ENCODE data around the gene WDPCP.

DNA sequence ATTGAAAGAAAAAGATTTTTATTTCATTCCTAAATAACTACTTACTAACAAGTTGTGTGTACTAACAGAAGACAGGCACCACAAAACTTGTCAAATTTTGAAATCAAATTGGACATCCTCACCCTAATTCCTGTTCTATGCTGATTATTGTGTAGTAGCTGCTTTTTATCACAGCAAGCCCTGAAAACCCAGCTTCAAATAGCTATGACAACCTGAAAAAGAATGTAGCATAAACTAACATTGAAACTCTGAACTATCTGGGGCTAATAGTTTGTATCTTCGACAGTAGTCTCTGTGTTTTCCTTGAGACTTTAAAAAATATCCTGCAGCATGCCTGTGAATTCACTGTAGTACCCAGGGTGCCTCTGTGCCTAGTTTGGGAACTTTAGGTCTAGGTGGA lies 122.6 kb downstream of the WDPCP start:
- TF ChIP-seq, protein P1, sequence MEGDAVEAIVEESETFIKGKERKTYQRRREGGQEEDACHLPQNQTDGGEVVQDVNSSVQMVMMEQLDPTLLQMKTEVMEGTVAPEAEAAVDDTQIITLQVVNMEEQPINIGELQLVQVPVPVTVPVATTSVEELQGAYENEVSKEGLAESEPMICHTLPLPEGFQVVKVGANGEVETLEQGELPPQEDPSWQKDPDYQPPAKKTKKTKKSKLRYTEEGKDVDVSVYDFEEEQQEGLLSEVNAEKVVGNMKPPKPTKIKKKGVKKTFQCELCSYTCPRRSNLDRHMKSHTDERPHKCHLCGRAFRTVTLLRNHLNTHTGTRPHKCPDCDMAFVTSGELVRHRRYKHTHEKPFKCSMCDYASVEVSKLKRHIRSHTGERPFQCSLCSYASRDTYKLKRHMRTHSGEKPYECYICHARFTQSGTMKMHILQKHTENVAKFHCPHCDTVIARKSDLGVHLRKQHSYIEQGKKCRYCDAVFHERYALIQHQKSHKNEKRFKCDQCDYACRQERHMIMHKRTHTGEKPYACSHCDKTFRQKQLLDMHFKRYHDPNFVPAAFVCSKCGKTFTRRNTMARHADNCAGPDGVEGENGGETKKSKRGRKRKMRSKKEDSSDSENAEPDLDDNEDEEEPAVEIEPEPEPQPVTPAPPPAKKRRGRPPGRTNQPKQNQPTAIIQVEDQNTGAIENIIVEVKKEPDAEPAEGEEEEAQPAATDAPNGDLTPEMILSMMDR (IDR thresholded peaks at IDR 0.05): no peak
- TF ChIP-seq POLR2A (IDR thresholded peaks at IDR 0.05; ENCODE audit: low read depth): no peak

All from esophagus muscularis mucosa (tissue), 3 donors.